ENCODE data around the gene AP3D1. TPM values are rescaled to one million over a fixed set of nuclear protein-coding genes. Genes with fewer than 3 reads are reported as not detected.

The AP3D1 gene
- total RNA-seq, 4 donors from 2014 or later, result 66.7 to 107 (median 79.6) TPM

- ATAC-seq (ENCODE audit: low FRiP score) (no peak), DNase-seq (ENCODE audit: low spot score) (no peak)
- TF ChIP-seq CTCF (IDR thresholded peaks at IDR 0.05), result no peak
Measured at GRCh38 chr19:2195361-2195760, 44.0 kb upstream of the AP3D1 start.

- no peak for TF ChIP-seq CTCF (IDR thresholded peaks at IDR 0.05)
- DNase-seq (ENCODE audit: low spot score) (no peak), ATAC-seq (ENCODE audit: low FRiP score) (no peak)
Measured at GRCh38 chr19:2194513-2195078, 43.2 kb upstream of the AP3D1 start.

- no peak for DNase-seq (ENCODE audit: low spot score)
- no peak for TF ChIP-seq CTCF (IDR thresholded peaks at IDR 0.05)
- ATAC-seq (ENCODE audit: low FRiP score), result no peak
Measured at GRCh38 chr19:2193807-2194206, 42.4 kb upstream of the AP3D1 start.

GRCh38 chr19:2192862-2193261 lies 41.5 kb upstream of the AP3D1 start:
- DNase-seq (ENCODE audit: low spot score), result no peak
- TF ChIP-seq CTCF (IDR thresholded peaks at IDR 0.05), result no peak
- no peak for ATAC-seq (ENCODE audit: low FRiP score)

GRCh38 chr19:2191456-2192310 lies 40.3 kb upstream of the AP3D1 start:
- TF ChIP-seq CTCF (IDR thresholded peaks at IDR 0.05), result no peak
- no peak for ATAC-seq (ENCODE audit: low FRiP score)
- DNase-seq (ENCODE audit: low spot score), result no peak

GRCh38 chr19:2190848-2191455 lies 39.6 kb upstream of the AP3D1 start:
- DNase-seq (ENCODE audit: low spot score) (no peak), ATAC-seq (ENCODE audit: low FRiP score) (no peak)
- TF ChIP-seq CTCF (IDR thresholded peaks at IDR 0.05), result no peak

Data from omental fat pad (tissue), 4 donors.